ENCODE measurements around the gene LSS. TPM values are rescaled to one million over a fixed set of nuclear protein-coding genes. Genes with fewer than 3 reads are reported as not detected.
A peak's percentile ranks its signal among the peaks of the same experiment; 100 is the strongest.

Gene LSS
- total and polyA plus RNA-seq, 4 donors, result 27.6 to 194 (median 89.3) TPM

GRCh38 chr21:46153247-46154154 lies 75.1 kb downstream of the LSS start (continued):
- TF ChIP-seq CTCF (IDR thresholded peaks at IDR 0.05; ENCODE audit: low read depth, low read length, missing input control), result peak; percentile 58
- TF ChIP-seq JUND (IDR thresholded peaks at IDR 0.05), result no peak
- no peak for TF ChIP-seq FOXA1 (IDR thresholded peaks at IDR 0.05)
- peak; percentile 59 for TF ChIP-seq MAX (IDR thresholded peaks at IDR 0.05)
- TF ChIP-seq TAF1 (conservative IDR thresholded peaks at IDR 0.05), result no peak
- peak; percentile 29 for TF ChIP-seq SP1 (IDR thresholded peaks at IDR 0.05)
- TF ChIP-seq HNF4A (conservative IDR thresholded peaks at IDR 0.05), result peak; percentile 59 to 76
- TF ChIP-seq RXRA (IDR thresholded peaks at IDR 0.05), result peak; percentile 55 to 83
- TF ChIP-seq NR2F2 (IDR thresholded peaks at IDR 0.05), result peak; percentile 33

GRCh38 chr21:46152927-46153246 lies 75.7 kb downstream of the LSS start:
- TF ChIP-seq ATF3 (IDR thresholded peaks at IDR 0.05), result no peak
- TF ChIP-seq CTCF (IDR thresholded peaks at IDR 0.05; ENCODE audit: low read depth, low read length, missing input control), result no peak
- no peak for TF ChIP-seq EGR1 (IDR thresholded peaks at IDR 0.05; ENCODE audit: low read depth in 2 of 2)
- no peak for TF ChIP-seq FOXA2 (IDR thresholded peaks at IDR 0.05)
- no peak for TF ChIP-seq SP1 (IDR thresholded peaks at IDR 0.05)
- no peak for TF ChIP-seq RXRA (IDR thresholded peaks at IDR 0.05)
- TF ChIP-seq YY1 (IDR thresholded peaks at IDR 0.05), result no peak
- TF ChIP-seq HNF4G (IDR thresholded peaks at IDR 0.05), result no peak
- no peak for TF ChIP-seq GABPA (IDR thresholded peaks at IDR 0.05 in 1 of 2, conservative IDR thresholded peaks at IDR 0.05 in 1 of 2)
- no peak for TF ChIP-seq NR2F2 (IDR thresholded peaks at IDR 0.05)
- no peak for TF ChIP-seq MAX (IDR thresholded peaks at IDR 0.05)
- no peak for TF ChIP-seq RAD21 (IDR thresholded peaks at IDR 0.05)
- no peak for TF ChIP-seq REST (IDR thresholded peaks at IDR 0.05)
- no peak for TF ChIP-seq HNF4A (conservative IDR thresholded peaks at IDR 0.05)
- no peak for TF ChIP-seq TAF1 (conservative IDR thresholded peaks at IDR 0.05)
- TF ChIP-seq FOXA1 (IDR thresholded peaks at IDR 0.05), result no peak
- no peak for DNase-seq (ENCODE audit: low spot score)

More at GRCh38 chr21:46152927-46153246, 75.7 kb downstream of the LSS start:
- peaks cover 4 to 39% (median 17%) of the 10 kb centered on the region in 4 donors for H3K4me1 ChIP-seq (ENCODE audit: control insufficient read depth in 4 of 4, insufficient read depth in 4 of 4, low read length in 3 of 4)
- peak overlapping the region in 2 of 3 donors; percentile 45 to 85 for H3K4me3 ChIP-seq (ENCODE audit: low read depth in 1 of 3, low read length in 3 of 3)
- peaks cover 10 to 20% (median 15%) of the 10 kb centered on the region in 4 donors for H3K36me3 ChIP-seq (ENCODE audit: control insufficient read depth in 4 of 4, insufficient read depth in 3 of 4, low read depth in 1 of 4, low read length in 3 of 4)
- no peaks in the 10 kb centered on the region for H3K9me3 ChIP-seq (ENCODE audit: control insufficient read depth in 4 of 4, low read length in 3 of 4)
- no peaks in the 10 kb centered on the region for H3K27me3 ChIP-seq (ENCODE audit: control insufficient read depth in 4 of 4, insufficient read depth in 4 of 4, low read length in 3 of 4)
- H3K27ac ChIP-seq (ENCODE audit: low read depth in 1 of 2, low read length in 2 of 2), result peak overlapping the region; percentile 83 to 92
- 22% methylated on average over 18 of the region's 18 CpGs for WGBS
- peak overlapping the region; percentile 4 to 99 for H3K9ac ChIP-seq (ENCODE audit: low read depth in 1 of 2, low read length in 2 of 2)
